K562 (cell line): ENCODE results near the gene SRSF6. TPM values are rescaled to one million over a fixed set of nuclear protein-coding genes. Genes with fewer than 3 reads are reported as not detected.

ENCODE experiments used
- CBFA2T3 ChIP-seq: fragments of 450-650 bp; IDR thresholded peaks from 2 replicates; pipeline ENCODE4 v1.6.1; 2017
- CTBP1 ChIP-seq: fragments of 450-650 bp; IDR thresholded peaks from 2 replicates; pipeline ENCODE4 v1.6.1; 2016; ENCODE audit warnings: borderline replicate concordance
- FOXA3 ChIP-seq, 2 experiments: fragments of 450-650 bp in 1 of 2; sonication (generic) in 1 of 2; formaldehyde crosslinking; IDR thresholded peaks in 1 of 2; conservative IDR thresholded peaks in 1 of 2; 2 replicates each; pipeline versions ENCODE4 v1.4.0 to v1.8.0; 2020 to 2022; ENCODE audit warnings: mild to moderate bottlenecking in 2 of 2, missing genetic modification reagents in 1 of 2
- FOXJ3 ChIP-seq: sonication (generic); formaldehyde crosslinking; IDR thresholded peaks from 2 replicates; pipeline ENCODE4 v1.4.0; 2020; ENCODE audit warnings: mild to moderate bottlenecking, missing genetic modification reagents
- GTF2E2 ChIP-seq: fragments of 200-800 bp; sonication (Bioruptor generic); IDR thresholded peaks from 2 replicates; pipeline ENCODE4 v1.6.1; 2016; ENCODE audit warnings: missing genetic modification characterization, missing compliant biosample characterization
- HLTF ChIP-seq: fragments of 450-650 bp; IDR thresholded peaks from 2 replicates; pipeline ENCODE4 v1.6.1; 2016
- MCM2 ChIP-seq: fragments of 450-650 bp; IDR thresholded peaks from 2 replicates; pipeline ENCODE4 v1.6.1; 2017; ENCODE audit warnings: low read depth, mild to moderate bottlenecking
- MTA3 ChIP-seq: fragments of 450-650 bp; formaldehyde crosslinking; IDR thresholded peaks from 2 replicates; pipeline ENCODE4 v1.6.1; 2017; ENCODE audit warnings: mild to moderate bottlenecking, borderline replicate concordance
- RBM14 ChIP-seq: fragments of 200-400 bp; formaldehyde crosslinking; IDR thresholded peaks from 2 replicates; pipeline ENCODE4 v1.6.1; 2018; ENCODE audit warnings: low read depth, mild to moderate bottlenecking, low read length, moderate library complexity, borderline replicate concordance; ENCODE audit not compliant: insufficient read depth
- RBM15 ChIP-seq: fragments of 200-400 bp; formaldehyde crosslinking; IDR thresholded peaks from 2 replicates; pipeline ENCODE4 v1.6.1; 2018; ENCODE audit warnings: mild to moderate bottlenecking, low read length, moderate library complexity; ENCODE audit not compliant: insufficient read depth
- TAL1 ChIP-seq: fragments of 450-650 bp; IDR thresholded peaks from 2 replicates; pipeline ENCODE4 v1.6.1; 2016; ENCODE audit warnings: mild to moderate bottlenecking
- TCF15 ChIP-seq: fragments of 250-450 bp; sonication (Bioruptor Pico); IDR thresholded peaks from 2 replicates; pipeline ENCODE4 v1.8.0; 2022; ENCODE audit warnings: moderate library complexity, mild to moderate bottlenecking, inconsistent platforms
- ZBTB43 ChIP-seq: sonication (generic); formaldehyde crosslinking; IDR thresholded peaks from 2 replicates; pipeline ENCODE4 v1.8.0; 2023; ENCODE audit warnings: mild to moderate bottlenecking, missing genetic modification reagents
- ZC3H4 ChIP-seq: sonication (generic); formaldehyde crosslinking; IDR thresholded peaks from 2 replicates; pipeline ENCODE4 v1.9.0; 2021; ENCODE audit warnings: missing genetic modification reagents, borderline replicate concordance
- ZMIZ1 ChIP-seq, 2 experiments: fragments of 150-350 bp in 1 of 2; IDR thresholded peaks; 2 replicates each; pipeline ENCODE4 v1.6.1; 2012 to 2016; ENCODE audit warnings: low read depth in 2 of 2, low read length in 2 of 2, mild to moderate bottlenecking in 1 of 2, moderate library complexity in 1 of 2
- ZNF717 ChIP-seq: fragments of 250-450 bp; sonication (Bioruptor Pico); IDR thresholded peaks from 2 replicates; pipeline ENCODE4 v1.5.0; 2021
- ZSCAN29 ChIP-seq: fragments of 450-650 bp; IDR thresholded peaks from 2 replicates; pipeline ENCODE4 v1.6.1; 2017
- polyA plus RNA-seq, 8 experiments: library from polyadenylated mRNA; depleted of rRNA in 4 of 8; stranded (reverse) in 5 of 8; unstranded in 3 of 8; fragments of >200 nt; fragmentation: Nextera tagmentation in 2 of 8; fragmentation: Illumina TruSeq in 1 of 8; extraction: Ambion mirVana in 2 of 8; extraction: Trizol in 1 of 8; gene quantifications; 2 replicates each; pipeline versions ENCODE4 v1.2.1 to v1.2.3, GENCODE V29; 2011 to 2014; ENCODE audit warnings: inconsistent platforms in 1 of 8, missing spikeins in 1 of 8
- total RNA-seq, 7 experiments: library from RNA; depleted of rRNA in 6 of 7; stranded (reverse); fragments of >200 nt in 6 of 7; fragmentation: Illumina TruSeq in 2 of 7; extraction: Trizol in 2 of 7; gene quantifications; 2 replicates each; pipeline versions ENCODE4 v1.2.1 to v1.2.3, GENCODE V29; 2011 to 2021; ENCODE audit warnings: low replicate concordance in 1 of 7

SRSF6 gene
- total and polyA plus RNA-seq, 9 of the 15 experiments (the other 6 are each of a cell fraction or from before 2014, with no cell fraction given), result 52.4 to 165 (median 117) TPM

GRCh38 chr20:43457640-43458421 is at the start of gene SRSF6 (continued):
- TF ChIP-seq ZC3H4 (CRISPR knock-in tag) (peak; percentile 71; the same call in 1 of the 2 replicates), RBM14 (no peak; the same call in 1 of the 2 replicates), GTF2E2 (tag) (peak; percentile 99), CTBP1 (peak; percentile 83), MTA3 (peak; percentile 92), TCF15 (CRISPR knock-in tag) (peak; percentile 72; the same call in 1 of the 2 replicates), ZMIZ1 (IDR thresholded peaks at IDR 0.05; ENCODE audit: low read depth in 2 of 2, low read length in 2 of 2) (no peak; a peak in 1 of 4 replicates), HLTF (0 out of 2 replicates have a peak, but pooled peaks have one; percentile 27), FOXJ3 (CRISPR knock-in tag) (no peak), ZSCAN29 (0 out of 2 replicates have a peak, but pooled peaks have one; percentile 58), ZBTB43 (CRISPR knock-in tag) (no peak), MCM2 (no peak), TAL1 (no peak), RBM15 (no peak), CBFA2T3 (no peak; the same call in 1 of the 2 replicates), FOXA3 (CRISPR knock-in tag; conservative IDR thresholded peaks at IDR 0.05 in 1 of 2, IDR thresholded peaks at IDR 0.05 in 1 of 2) (peak in 1 of 2 experiments; percentile 85; a peak in 2 of 4 replicates), ZNF717 (CRISPR knock-in tag) (peak; percentile 73; the same call in 1 of the 2 replicates)
